Colonic mucosa (tissue), 4 donors: ENCODE measurements around the gene NOP10. TPM values are rescaled to one million over a fixed set of nuclear protein-coding genes. Genes with fewer than 3 reads are reported as not detected.

Experiments
- DNase-seq: peaks from one replicate; pipeline ENCODE4 v3.0.0-alpha.2; 2020
- H3K27ac ChIP-seq: fragments of 200-600 bp; one replicate; pipeline ENCODE4 v1.8.0; 2021
- H3K27me3 ChIP-seq: fragments of 200-600 bp; one replicate; pipeline ENCODE4 v1.8.0; 2021
- H3K36me3 ChIP-seq: fragments of 200-600 bp; one replicate; pipeline ENCODE4 v1.8.0; 2021
- H3K4me1 ChIP-seq: fragments of 200-600 bp; one replicate; pipeline ENCODE4 v1.8.0; 2021; ENCODE audit warnings: mild to moderate bottlenecking
- H3K4me3 ChIP-seq: fragments of 200-600 bp; one replicate; pipeline ENCODE4 v1.8.0; 2021
- H3K9ac ChIP-seq, 2 donors: one replicate each; pipeline ENCODE4 v1.7.0; 2013; ENCODE audit warnings: control low read depth in 2 of 2, low read depth in 2 of 2, low read length in 2 of 2
- H3K9me3 ChIP-seq: fragments of 200-600 bp; one replicate; pipeline ENCODE4 v1.8.0; 2021
- intact Hi-C: fragments of 100-400 bp; cut with DNase I; formaldehyde crosslinking; loops from one replicate; pipeline ENCODE4 v1.14.1; 2022
- total RNA-seq, 2 donors: library from RNA; stranded (reverse); fragmentation: NEBNext Ultra II Directional in 1 of 2; extraction: Animal tissue kit (Norgen Biotek cat#: 25700) in 1 of 2; gene quantifications; one replicate each; pipeline ENCODE4 v1.2.1, GENCODE V29; 2021
- TF ChIP-seq, protein P1 (sequence below): fragments of 200-600 bp; IDR thresholded peaks from one replicate; pipeline ENCODE4 v1.8.0; 2022; ENCODE audit warnings: antibody characterized with exemption, mild to moderate bottlenecking
- donor health status: healthy.
- donor health status: DM: no; HTN: no; CAD: no.
- donor health status: DM: no; HTN: no; CAD: no.

The NOP10 gene
- total RNA-seq, 2 donors from 2014 or later: 143 to 184 TPM

DNA sequence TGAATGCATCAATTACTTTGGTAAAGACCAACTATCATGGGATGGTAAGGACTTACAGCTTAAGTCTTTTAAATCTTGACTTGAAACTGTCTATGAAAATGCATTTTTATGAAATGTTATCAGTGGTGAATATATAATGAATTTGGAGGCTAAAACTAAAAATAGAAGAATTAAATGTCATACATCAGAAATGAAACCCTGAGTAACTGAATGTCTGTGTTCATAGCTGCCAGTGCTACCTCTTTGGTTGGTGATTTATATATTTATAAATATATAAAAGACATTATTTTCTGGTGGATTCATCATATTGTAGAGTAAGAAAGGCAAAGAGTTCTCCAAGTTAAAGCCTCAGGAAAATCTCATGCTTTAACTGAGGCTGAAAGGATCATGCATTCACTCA lies 17.6 kb downstream of the NOP10 start:
- no peak overlapping the region for H3K27ac ChIP-seq
- no peak overlapping the region for H3K4me3 ChIP-seq
- no peak overlapping the region for H3K9ac ChIP-seq
- intact Hi-C loops: no loop called here
- no peaks in the 10 kb centered on the region for H3K4me1 ChIP-seq
- TF ChIP-seq, protein P1, sequence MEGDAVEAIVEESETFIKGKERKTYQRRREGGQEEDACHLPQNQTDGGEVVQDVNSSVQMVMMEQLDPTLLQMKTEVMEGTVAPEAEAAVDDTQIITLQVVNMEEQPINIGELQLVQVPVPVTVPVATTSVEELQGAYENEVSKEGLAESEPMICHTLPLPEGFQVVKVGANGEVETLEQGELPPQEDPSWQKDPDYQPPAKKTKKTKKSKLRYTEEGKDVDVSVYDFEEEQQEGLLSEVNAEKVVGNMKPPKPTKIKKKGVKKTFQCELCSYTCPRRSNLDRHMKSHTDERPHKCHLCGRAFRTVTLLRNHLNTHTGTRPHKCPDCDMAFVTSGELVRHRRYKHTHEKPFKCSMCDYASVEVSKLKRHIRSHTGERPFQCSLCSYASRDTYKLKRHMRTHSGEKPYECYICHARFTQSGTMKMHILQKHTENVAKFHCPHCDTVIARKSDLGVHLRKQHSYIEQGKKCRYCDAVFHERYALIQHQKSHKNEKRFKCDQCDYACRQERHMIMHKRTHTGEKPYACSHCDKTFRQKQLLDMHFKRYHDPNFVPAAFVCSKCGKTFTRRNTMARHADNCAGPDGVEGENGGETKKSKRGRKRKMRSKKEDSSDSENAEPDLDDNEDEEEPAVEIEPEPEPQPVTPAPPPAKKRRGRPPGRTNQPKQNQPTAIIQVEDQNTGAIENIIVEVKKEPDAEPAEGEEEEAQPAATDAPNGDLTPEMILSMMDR: no peak
- no peak for DNase-seq
- no peaks in the 10 kb centered on the region for H3K9me3 ChIP-seq
- no peaks in the 10 kb centered on the region for H3K27me3 ChIP-seq
- H3K36me3 ChIP-seq: no peaks in the 10 kb centered on the region

DNA sequence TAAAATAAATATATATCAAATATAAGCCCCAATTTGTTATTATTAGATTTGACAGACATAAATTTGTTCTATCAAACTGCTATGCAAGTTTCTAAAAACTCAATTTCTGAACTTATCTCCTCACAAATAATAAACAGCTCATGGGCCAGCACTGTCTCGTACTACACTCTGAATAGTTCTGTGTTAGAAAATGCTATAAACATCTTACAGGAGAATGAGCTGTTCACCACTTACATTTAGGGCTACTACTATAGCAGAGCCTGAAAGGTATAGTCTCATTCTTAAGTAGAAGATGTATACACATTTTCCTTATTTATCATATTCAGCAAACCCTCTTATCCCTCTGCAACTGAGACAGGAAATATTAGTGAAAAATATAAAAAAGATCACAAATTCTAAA lies 18.0 kb downstream of the NOP10 start:
- intact Hi-C loops: no loop called here
- H3K27ac ChIP-seq: no peak overlapping the region
- H3K27me3 ChIP-seq: no peaks in the 10 kb centered on the region
- TF ChIP-seq, protein P1: no peak
- no peaks in the 10 kb centered on the region for H3K4me1 ChIP-seq
- H3K36me3 ChIP-seq: no peaks in the 10 kb centered on the region
- H3K4me3 ChIP-seq: no peak overlapping the region
- no peak overlapping the region for H3K9ac ChIP-seq
- no peak for DNase-seq
- no peaks in the 10 kb centered on the region for H3K9me3 ChIP-seq

DNA sequence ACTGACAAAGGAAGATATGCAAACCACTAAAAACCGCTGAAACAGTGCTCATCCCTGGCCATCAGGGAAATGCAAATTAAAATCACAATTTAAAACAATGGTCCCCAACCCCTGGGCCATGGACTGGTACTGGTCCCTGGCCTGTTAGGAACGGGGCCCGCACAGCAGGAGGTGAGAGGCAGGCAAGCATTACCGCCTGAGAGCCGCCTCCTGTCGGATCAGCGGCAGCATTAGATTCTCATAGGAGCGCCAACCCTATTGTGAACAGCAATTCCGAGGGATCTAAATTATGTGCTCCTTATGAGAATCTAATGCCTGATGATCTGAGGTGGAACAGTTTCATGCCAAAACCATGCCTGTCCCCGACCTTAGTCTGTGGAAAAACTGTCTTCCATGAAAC lies 19.7 kb downstream of the NOP10 start:
- H3K4me3 ChIP-seq: no peak overlapping the region
- no peaks in the 10 kb centered on the region for H3K4me1 ChIP-seq
- intact Hi-C loops: no loop called here
- no peak for DNase-seq
- H3K27ac ChIP-seq: no peak overlapping the region
- H3K9ac ChIP-seq: no peak overlapping the region
- TF ChIP-seq, protein P1: no peak
- no peaks in the 10 kb centered on the region for H3K27me3 ChIP-seq
- H3K36me3 ChIP-seq: no peaks in the 10 kb centered on the region
- H3K9me3 ChIP-seq: no peaks in the 10 kb centered on the region

DNA sequence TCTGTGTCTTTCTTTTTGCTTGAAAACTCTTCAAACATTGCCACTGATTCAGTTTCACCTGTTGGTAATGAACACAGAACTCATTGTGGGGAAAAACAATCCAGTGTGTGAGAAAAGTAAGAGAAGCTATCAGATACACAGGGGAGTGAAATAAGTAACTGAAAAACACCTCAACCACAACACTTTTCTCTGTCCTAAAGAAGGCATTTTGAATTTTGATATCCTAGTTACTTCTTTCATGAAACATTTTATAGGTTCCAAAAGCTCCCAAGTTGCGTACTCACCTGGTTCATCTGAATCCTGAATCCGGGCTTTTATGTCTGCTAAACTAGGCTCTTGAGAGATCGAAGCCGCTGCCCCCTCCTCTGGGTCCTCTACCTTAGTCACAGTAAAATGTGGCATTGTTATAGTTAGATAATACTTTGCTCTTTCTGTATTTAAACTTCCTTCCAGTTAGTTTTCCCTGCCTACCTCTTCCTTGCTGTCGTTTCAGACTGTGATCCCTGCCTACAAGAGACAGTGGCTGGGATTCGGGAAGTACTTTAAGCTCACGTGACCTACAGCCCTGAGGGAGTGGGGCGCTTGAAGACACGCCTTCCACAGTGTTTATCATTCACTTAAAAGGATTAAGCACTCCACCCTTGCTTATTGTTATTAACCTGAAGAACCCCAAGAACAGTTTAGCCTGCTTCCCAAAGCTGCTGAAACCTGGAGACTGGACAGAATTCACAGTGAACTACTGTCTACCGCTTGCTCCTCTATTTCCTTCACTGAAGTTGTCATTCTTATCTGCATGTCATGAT lies 24.5 kb downstream of the NOP10 start:
- Histone ChIP-seq H3K4me3 (peak overlapping the region; percentile 43), H3K27ac (peak overlapping the region; percentile 79), H3K9ac (peak overlapping the region; percentile 28 to 80), H3K4me1 (no peaks in the 10 kb centered on the region), H3K36me3 (no peaks in the 10 kb centered on the region), H3K9me3 (no peaks in the 10 kb centered on the region), H3K27me3 (no peaks in the 10 kb centered on the region)
- DNase-seq: peak; percentile 87
- intact Hi-C loops: no loop called here
- TF ChIP-seq, protein P1: no peak

DNA sequence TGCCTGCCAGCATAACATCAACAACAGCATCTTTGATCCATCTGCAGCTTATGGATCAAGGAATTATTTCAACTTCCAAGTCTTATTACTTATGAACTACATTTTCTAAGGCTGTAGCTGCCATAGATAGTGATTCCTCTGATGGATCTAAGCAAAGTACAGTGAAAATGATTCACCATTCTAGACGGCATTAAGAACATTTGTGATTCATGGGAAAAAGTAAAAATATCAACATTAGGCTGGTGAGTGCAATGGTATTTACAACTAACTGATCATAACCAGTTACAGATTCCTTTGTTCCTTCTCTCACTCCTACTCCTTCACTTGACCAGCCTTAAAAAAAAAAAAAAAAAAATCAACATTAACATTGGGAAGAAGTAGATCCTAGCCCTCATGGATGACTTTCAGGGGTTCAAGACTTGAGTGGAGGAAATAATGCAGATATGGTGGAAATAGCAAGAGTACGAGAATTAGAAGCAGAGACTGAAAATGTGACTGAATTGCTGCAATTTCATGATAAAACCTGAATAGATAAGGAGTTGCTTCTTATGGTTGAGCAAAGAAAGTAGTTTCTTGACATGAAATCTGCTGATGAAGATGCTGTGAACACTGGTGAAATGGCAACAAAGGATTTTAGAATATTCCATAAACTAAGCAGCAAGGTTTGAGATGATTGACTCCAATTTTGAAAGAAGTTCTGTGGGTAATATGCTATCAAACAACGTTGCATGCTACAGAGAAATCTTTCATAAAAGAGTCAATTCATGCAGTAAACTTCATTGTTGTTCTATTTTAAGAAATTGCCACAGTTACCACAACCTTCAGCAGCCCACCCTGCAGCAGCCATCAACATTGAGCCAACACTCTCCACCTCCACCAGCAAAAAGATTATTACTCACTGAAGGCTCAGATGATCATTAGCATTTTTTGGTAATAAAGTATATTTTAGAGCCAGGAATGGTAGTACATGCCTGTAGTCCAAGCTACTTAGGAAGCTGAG lies 28.1 kb downstream of the NOP10 start:
- intact Hi-C loops: no loop called here
- H3K4me1 ChIP-seq: no peaks in the 10 kb centered on the region

More for the DNA sequence above, 28.1 kb downstream of the NOP10 start:
- Histone ChIP-seq H3K36me3 (no peaks in the 10 kb centered on the region), H3K27me3 (no peaks in the 10 kb centered on the region), H3K27ac (no peak overlapping the region), H3K9ac (no peak overlapping the region), H3K9me3 (no peaks in the 10 kb centered on the region), H3K4me3 (no peak overlapping the region)
- TF ChIP-seq, protein P1: no peak
- DNase-seq: no peak
